Measurements from ENCODE around the gene SRP9. TPM values are rescaled to one million over a fixed set of nuclear protein-coding genes. Genes with fewer than 3 reads are reported as not detected.
"Not testable (repeated sequence)": the region's sequence is repeated elsewhere in the genome, so short reads cannot be mapped to it uniquely, and the experiment has no call there.

The SRP9 gene
- polyA plus RNA-seq, 10 donors = 180 to 250 (median 213) TPM

- no peak for DNase-seq
Measured at GRCh38 chr1:225750875-225751824, 26.5 kb upstream of the SRP9 start.

GRCh38 chr1:225752245-225752644 is 25.4 kb upstream of the SRP9 start:
- no peak for DNase-seq

- peak in 1 of 3 donors; percentile 73 for DNase-seq
Measured at GRCh38 chr1:225754940-225755641, 22.5 kb upstream of the SRP9 start.

- peak in 2 of 3 donors; percentile 82 to 90 for DNase-seq
Measured at GRCh38 chr1:225755671-225756319, 21.8 kb upstream of the SRP9 start.

GRCh38 chr1:225757927-225758656 is 19.5 kb upstream of the SRP9 start:
- peak in 1 of 3 donors; percentile 49 for DNase-seq

- not testable (repeated sequence) for DNase-seq
Measured at GRCh38 chr1:225759972-225760371, 17.7 kb upstream of the SRP9 start.

- DNase-seq = no peak
Measured at GRCh38 chr1:225760531-225760930, 17.1 kb upstream of the SRP9 start.

- not testable (repeated sequence) for DNase-seq
Measured at GRCh38 chr1:225761395-225761794, 16.2 kb upstream of the SRP9 start.

- DNase-seq = peak in 2 of 3 donors; percentile 59 to 78
Measured at GRCh38 chr1:225762002-225762441, 15.6 kb upstream of the SRP9 start.

GRCh38 chr1:225762444-225762843 is 15.2 kb upstream of the SRP9 start:
- peak; percentile 65 to 82 (median 76) for DNase-seq

- DNase-seq = peak in 1 of 3 donors; percentile 56
Measured at GRCh38 chr1:225763716-225764548, 13.7 kb upstream of the SRP9 start.

- no peak for DNase-seq
Measured at GRCh38 chr1:225765982-225766674, 11.5 kb upstream of the SRP9 start.

- DNase-seq = peak; percentile 78 to 88 (median 85)
Measured at GRCh38 chr1:225766967-225767633, 10.5 kb upstream of the SRP9 start.

- DNase-seq = peak; percentile 58 to 87 (median 77)
Measured at GRCh38 chr1:225767634-225768540, 9.7 kb upstream of the SRP9 start.

- DNase-seq = no peak
Measured at GRCh38 chr1:225768662-225769426, 8.8 kb upstream of the SRP9 start.

- DNase-seq = no peak
Measured at GRCh38 chr1:225769687-225770086, 7.9 kb upstream of the SRP9 start.

GRCh38 chr1:225770561-225771248 is 6.9 kb upstream of the SRP9 start:
- DNase-seq = peak in 1 of 3 donors; percentile 47
